Putamen (tissue), 1 donor: ENCODE data around the gene DNAI2.
A peak's percentile ranks its signal among the peaks of the same experiment; 100 is the strongest.

ENCODE experiments used
- DNase-seq: peaks from one replicate; pipeline ENCODE4 v3.0.0-alpha.2; 2016; ENCODE audit warnings: low spot score

DNAI2 gene

GRCh38 chr17:74305865-74306654, 32.0 kb downstream of the DNAI2 start:
- peak; percentile 59 for DNase-seq

- no peak for DNase-seq
These were observed 34.1 kb downstream of the DNAI2 start for GRCh38 chr17:74307984-74308773.

GRCh38 chr17:74309902-74310301, 35.9 kb downstream of the DNAI2 start:
- no peak for DNase-seq

- DNase-seq, result no peak
These were observed 40.8 kb downstream of the DNAI2 start for GRCh38 chr17:74314877-74315276.

GRCh38 chr17:74316220-74316619, 42.2 kb downstream of the DNAI2 start:
- no peak for DNase-seq

- no peak for DNase-seq
These were observed 43.0 kb downstream of the DNAI2 start for GRCh38 chr17:74317071-74317470.

GRCh38 chr17:74318391-74318790, 44.4 kb downstream of the DNAI2 start:
- no peak for DNase-seq

- DNase-seq, result no peak
These were observed 50.5 kb downstream of the DNAI2 start for GRCh38 chr17:74324521-74324920.

- DNase-seq, result peak; percentile 30
These were observed 51.3 kb downstream of the DNAI2 start for GRCh38 chr17:74325376-74325742.

- DNase-seq, result peak; percentile 25
These were observed 51.8 kb downstream of the DNAI2 start, which contains the start of gene KIF19 for GRCh38 chr17:74325743-74326379. KIF19 (plus strand) TSS chr17:74326226; CDS start chr17:74326350, 124 bp downstream.

- DNase-seq, result no peak
These were observed 52.5 kb downstream of the DNAI2 start for GRCh38 chr17:74326506-74326905.

GRCh38 chr17:74328487-74328886, 54.5 kb downstream of the DNAI2 start:
- DNase-seq, result no peak

- DNase-seq, result no peak
These were observed 55.3 kb downstream of the DNAI2 start for GRCh38 chr17:74329378-74329777.

GRCh38 chr17:74330446-74330845, 56.4 kb downstream of the DNAI2 start:
- peak; percentile 37 for DNase-seq

GRCh38 chr17:74332017-74332650, 58.1 kb downstream of the DNAI2 start:
- no peak for DNase-seq

- no peak for DNase-seq
These were observed 58.8 kb downstream of the DNAI2 start for GRCh38 chr17:74332763-74333283.

- DNase-seq, result no peak
These were observed 60.5 kb downstream of the DNAI2 start for GRCh38 chr17:74334393-74335039.

GRCh38 chr17:74335529-74336062, 61.6 kb downstream of the DNAI2 start:
- no peak for DNase-seq

GRCh38 chr17:74336307-74336706, 62.3 kb downstream of the DNAI2 start:
- no peak for DNase-seq

GRCh38 chr17:74337834-74338500, 63.9 kb downstream of the DNAI2 start:
- peak; percentile 69 for DNase-seq
